ENCODE measurements around the gene MADD.
"Not testable (repeated sequence)": the region's sequence is repeated elsewhere in the genome, so short reads cannot be mapped to it uniquely, and the experiment has no call there.

MADD gene

GRCh38 chr11:47333526-47333845 is 63.6 kb downstream of the MADD start:
- H3K4me1 ChIP-seq (ENCODE audit: insufficient read depth, low read length), result no peaks in the 10 kb centered on the region
- no peak overlapping the region for H3K9ac ChIP-seq (ENCODE audit: low read depth, low read length)
- no peaks in the 10 kb centered on the region; the same call in none of the 2 replicates for H3K36me3 ChIP-seq (ENCODE audit: insufficient read depth, low read length)
- no peaks in the 10 kb centered on the region for H3K79me2 ChIP-seq (ENCODE audit: insufficient read depth, low read length)
- no peak for DNase-seq
- H3K27ac ChIP-seq (ENCODE audit: low read length), result no peak overlapping the region
- no peaks in the 10 kb centered on the region for H3K9me3 ChIP-seq (ENCODE audit: insufficient read depth, low read length, severe bottlenecking)
- no peaks in the 10 kb centered on the region for H4K20me1 ChIP-seq (ENCODE audit: insufficient read depth, low read length)
- ATAC-seq (ENCODE audit: insufficient read depth, low read depth), result no peak
- no peak overlapping the region for H2AFZ ChIP-seq (ENCODE audit: low read depth, low read length)
- H3K4me2 ChIP-seq (ENCODE audit: insufficient read depth, low read length), result no peak overlapping the region
- H3K4me3 ChIP-seq (ENCODE audit: low read depth in 1 of 2, low read length in 2 of 2), result no peak overlapping the region
- no peaks in the 10 kb centered on the region for H3K27me3 ChIP-seq (ENCODE audit: insufficient read depth, low read length, poor library complexity)
- TF ChIP-seq, protein P1, sequence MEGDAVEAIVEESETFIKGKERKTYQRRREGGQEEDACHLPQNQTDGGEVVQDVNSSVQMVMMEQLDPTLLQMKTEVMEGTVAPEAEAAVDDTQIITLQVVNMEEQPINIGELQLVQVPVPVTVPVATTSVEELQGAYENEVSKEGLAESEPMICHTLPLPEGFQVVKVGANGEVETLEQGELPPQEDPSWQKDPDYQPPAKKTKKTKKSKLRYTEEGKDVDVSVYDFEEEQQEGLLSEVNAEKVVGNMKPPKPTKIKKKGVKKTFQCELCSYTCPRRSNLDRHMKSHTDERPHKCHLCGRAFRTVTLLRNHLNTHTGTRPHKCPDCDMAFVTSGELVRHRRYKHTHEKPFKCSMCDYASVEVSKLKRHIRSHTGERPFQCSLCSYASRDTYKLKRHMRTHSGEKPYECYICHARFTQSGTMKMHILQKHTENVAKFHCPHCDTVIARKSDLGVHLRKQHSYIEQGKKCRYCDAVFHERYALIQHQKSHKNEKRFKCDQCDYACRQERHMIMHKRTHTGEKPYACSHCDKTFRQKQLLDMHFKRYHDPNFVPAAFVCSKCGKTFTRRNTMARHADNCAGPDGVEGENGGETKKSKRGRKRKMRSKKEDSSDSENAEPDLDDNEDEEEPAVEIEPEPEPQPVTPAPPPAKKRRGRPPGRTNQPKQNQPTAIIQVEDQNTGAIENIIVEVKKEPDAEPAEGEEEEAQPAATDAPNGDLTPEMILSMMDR (IDR thresholded peaks at IDR 0.05; ENCODE audit: borderline replicate concordance, extremely low read depth, low read length, poor library complexity, severe bottlenecking), result no peak
- TF ChIP-seq EZH2 (IDR thresholded peaks at IDR 0.05; ENCODE audit: borderline replicate concordance, low read depth, low read length, severe bottlenecking), result no peak

DNA sequence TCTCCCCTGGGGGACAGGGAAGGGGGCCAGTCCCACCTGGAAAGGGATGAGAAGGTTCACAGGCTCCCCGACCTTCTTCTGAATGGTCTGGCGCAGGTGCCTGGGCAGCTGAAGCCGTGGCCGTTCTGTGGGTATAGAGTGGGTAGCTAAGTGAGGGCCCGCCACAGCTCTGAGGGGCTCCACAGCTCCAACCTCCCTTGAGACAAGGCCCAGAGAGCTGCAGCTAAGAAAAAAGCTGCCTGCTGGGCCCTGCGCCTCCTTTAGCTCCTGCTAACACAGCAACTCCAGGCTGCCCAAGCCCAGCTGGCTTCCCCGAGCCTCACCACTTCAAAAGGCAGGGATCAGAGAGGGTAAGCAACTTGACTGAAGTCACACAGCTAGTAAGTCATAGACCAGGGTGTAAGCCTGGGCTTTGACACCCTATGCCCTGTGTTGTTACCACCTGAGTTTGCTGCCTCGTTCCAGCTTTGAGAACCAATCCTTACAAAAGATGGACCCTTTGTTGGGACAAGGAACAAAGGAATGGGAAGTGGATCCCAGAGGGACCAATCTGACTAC is 64.0 kb downstream of the MADD start:
- H3K4me1 ChIP-seq (ENCODE audit: insufficient read depth, low read length), result no peaks in the 10 kb centered on the region
- TF ChIP-seq, protein P1 (IDR thresholded peaks at IDR 0.05; ENCODE audit: borderline replicate concordance, extremely low read depth, low read length, poor library complexity, severe bottlenecking), result no peak
- no peak overlapping the region for H3K4me2 ChIP-seq (ENCODE audit: insufficient read depth, low read length)
- H4K20me1 ChIP-seq (ENCODE audit: insufficient read depth, low read length), result no peaks in the 10 kb centered on the region
- H3K27me3 ChIP-seq (ENCODE audit: insufficient read depth, low read length, poor library complexity), result no peaks in the 10 kb centered on the region
- H3K9ac ChIP-seq (ENCODE audit: low read depth, low read length), result no peak overlapping the region
- no peak overlapping the region for H3K4me3 ChIP-seq (ENCODE audit: low read depth in 1 of 2, low read length in 2 of 2)
- H3K27ac ChIP-seq (ENCODE audit: low read length), result no peak overlapping the region
- peak; percentile 45 for DNase-seq
- no peaks in the 10 kb centered on the region for H3K9me3 ChIP-seq (ENCODE audit: insufficient read depth, low read length, severe bottlenecking)
- H3K79me2 ChIP-seq (ENCODE audit: insufficient read depth, low read length), result no peaks in the 10 kb centered on the region
- ATAC-seq (ENCODE audit: insufficient read depth, low read depth), result peak; percentile 72
- H2AFZ ChIP-seq (ENCODE audit: low read depth, low read length), result no peak overlapping the region
- no peaks in the 10 kb centered on the region; the same call in none of the 2 replicates for H3K36me3 ChIP-seq (ENCODE audit: insufficient read depth, low read length)

GRCh38 chr11:47334699-47335411 is 64.9 kb downstream of the MADD start:
- not testable (repeated sequence) for H2AFZ ChIP-seq (ENCODE audit: low read depth, low read length); ATAC-seq (ENCODE audit: insufficient read depth, low read depth); H3K9me3 ChIP-seq (ENCODE audit: insufficient read depth, low read length, severe bottlenecking); H3K4me1 ChIP-seq (ENCODE audit: insufficient read depth, low read length); DNase-seq; H3K79me2 ChIP-seq (ENCODE audit: insufficient read depth, low read length); H3K4me3 ChIP-seq (ENCODE audit: low read depth in 1 of 2, low read length in 2 of 2); H3K36me3 ChIP-seq (ENCODE audit: insufficient read depth, low read length); H3K9ac ChIP-seq (ENCODE audit: low read depth, low read length); H4K20me1 ChIP-seq (ENCODE audit: insufficient read depth, low read length); H3K27ac ChIP-seq (ENCODE audit: low read length); H3K27me3 ChIP-seq (ENCODE audit: insufficient read depth, low read length, poor library complexity); H3K4me2 ChIP-seq (ENCODE audit: insufficient read depth, low read length)

DNA sequence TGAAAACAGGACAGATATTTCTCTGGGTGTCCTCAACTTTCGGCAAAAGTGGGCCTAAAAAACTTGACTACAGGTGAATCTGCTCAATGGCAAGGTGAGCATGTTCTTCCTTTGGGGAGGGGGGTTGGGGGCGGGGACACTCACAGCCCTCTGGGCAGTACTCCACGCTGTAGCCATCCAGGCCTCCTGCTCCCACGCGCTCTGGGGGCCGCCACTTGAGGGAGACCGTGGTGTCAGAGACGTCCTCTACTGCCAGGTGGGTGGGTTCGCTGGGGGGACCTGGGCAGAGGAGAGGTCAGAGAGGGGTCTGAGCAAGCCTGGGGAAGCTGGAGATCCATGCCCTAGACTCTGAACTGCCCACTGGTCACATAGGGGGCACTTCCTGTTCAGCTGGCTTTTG is 65.8 kb downstream of the MADD start:
- Histone ChIP-seq H2AFZ (ENCODE audit: low read depth, low read length) (no peak overlapping the region), H3K9me3 (ENCODE audit: insufficient read depth, low read length, severe bottlenecking) (no peaks in the 10 kb centered on the region), H4K20me1 (ENCODE audit: insufficient read depth, low read length) (no peaks in the 10 kb centered on the region), H3K27ac (ENCODE audit: low read length) (no peak overlapping the region), H3K4me2 (ENCODE audit: insufficient read depth, low read length) (no peak overlapping the region), H3K79me2 (ENCODE audit: insufficient read depth, low read length) (no peaks in the 10 kb centered on the region), H3K27me3 (ENCODE audit: insufficient read depth, low read length, poor library complexity) (no peaks in the 10 kb centered on the region), H3K36me3 (ENCODE audit: insufficient read depth, low read length) (no peaks in the 10 kb centered on the region), H3K4me3 (ENCODE audit: low read depth in 1 of 2, low read length in 2 of 2) (no peak overlapping the region), H3K9ac (ENCODE audit: low read depth, low read length) (no peak overlapping the region), H3K4me1 (ENCODE audit: insufficient read depth, low read length) (no peaks in the 10 kb centered on the region)
- TF ChIP-seq, protein P1 (IDR thresholded peaks at IDR 0.05; ENCODE audit: borderline replicate concordance, extremely low read depth, low read length, poor library complexity, severe bottlenecking), result no peak
- no peak for TF ChIP-seq EZH2 (IDR thresholded peaks at IDR 0.05; ENCODE audit: borderline replicate concordance, low read depth, low read length, severe bottlenecking)
- DNase-seq (no peak), ATAC-seq (ENCODE audit: insufficient read depth, low read depth) (no peak)

Data from DND-41 (cell line).